T-helper 1 cell treated with Interleukin-12 subunit alpha and Interleukin-12 subunit beta and Interleukin-4 antibody, amounts not matched to agents 30 μg/mL and 1 μg/mL, for 36 hours (primary cell): Measurements from ENCODE around the gene ADAMTS14.

Source experiments
- H3K27ac Mint-ChIP-seq: one replicate; pipeline ENCODE4 v1.8.0; 2021; ENCODE audit warnings: mild to moderate bottlenecking, mixed read lengths
- H3K27me3 Mint-ChIP-seq: one replicate; pipeline ENCODE4 v1.8.0; 2021; ENCODE audit warnings: low read depth, mixed read lengths
- H3K36me3 Mint-ChIP-seq: one replicate; pipeline ENCODE4 v1.8.0; 2021; ENCODE audit warnings: low read depth, mixed read lengths
- H3K4me1 Mint-ChIP-seq: one replicate; pipeline ENCODE4 v1.8.0; 2021; ENCODE audit warnings: low read depth, mixed read lengths
- H3K4me3 Mint-ChIP-seq: one replicate; pipeline ENCODE4 v1.8.0; 2021; ENCODE audit warnings: mild to moderate bottlenecking, moderate library complexity, mixed read lengths
- H3K9me3 Mint-ChIP-seq: one replicate; pipeline ENCODE4 v1.8.0; 2021; ENCODE audit warnings: mixed read lengths

ADAMTS14 gene

GRCh38 chr10:70705121-70705861 lies 33.0 kb downstream of the ADAMTS14 start:
- Mint-ChIP-seq H3K4me3 (no peak overlapping the region), H3K27me3 (no peaks in the 10 kb centered on the region), H3K36me3 (no peaks in the 10 kb centered on the region), H3K27ac (no peak overlapping the region), H3K9me3 (no peaks in the 10 kb centered on the region), H3K4me1 (no peaks in the 10 kb centered on the region)

GRCh38 chr10:70711177-70711576 lies 38.9 kb downstream of the ADAMTS14 start:
- Mint-ChIP-seq H3K4me1 (no peaks in the 10 kb centered on the region), H3K27ac (no peak overlapping the region), H3K4me3 (no peak overlapping the region), H3K36me3 (no peaks in the 10 kb centered on the region), H3K9me3 (no peaks in the 10 kb centered on the region), H3K27me3 (no peaks in the 10 kb centered on the region)

- H3K4me3 Mint-ChIP-seq = no peak overlapping the region
- no peaks in the 10 kb centered on the region for H3K4me1 Mint-ChIP-seq
- H3K27ac Mint-ChIP-seq = no peak overlapping the region
- H3K36me3 Mint-ChIP-seq = no peaks in the 10 kb centered on the region
- H3K27me3 Mint-ChIP-seq = no peaks in the 10 kb centered on the region
- H3K9me3 Mint-ChIP-seq = no peaks in the 10 kb centered on the region
Measured at GRCh38 chr10:70711911-70712310, 39.6 kb downstream of the ADAMTS14 start.

GRCh38 chr10:70714245-70714644 lies 41.9 kb downstream of the ADAMTS14 start:
- Mint-ChIP-seq H3K27me3 (no peaks in the 10 kb centered on the region), H3K4me3 (no peak overlapping the region), H3K36me3 (no peaks in the 10 kb centered on the region), H3K4me1 (no peaks in the 10 kb centered on the region), H3K9me3 (no peaks in the 10 kb centered on the region), H3K27ac (no peak overlapping the region)

GRCh38 chr10:70714951-70715350 lies 42.6 kb downstream of the ADAMTS14 start:
- no peak overlapping the region for H3K27ac Mint-ChIP-seq

GRCh38 chr10:70715853-70716795 lies 43.8 kb downstream of the ADAMTS14 start:
- Mint-ChIP-seq H3K36me3 (no peaks in the 10 kb centered on the region), H3K4me1 (no peaks in the 10 kb centered on the region), H3K4me3 (no peak overlapping the region), H3K27ac (no peak overlapping the region), H3K9me3 (no peaks in the 10 kb centered on the region), H3K27me3 (no peaks in the 10 kb centered on the region)

More at GRCh38 chr10:70714951-70715350, 42.6 kb downstream of the ADAMTS14 start:
- no peak overlapping the region for H3K4me3 Mint-ChIP-seq
- no peaks in the 10 kb centered on the region for H3K4me1 Mint-ChIP-seq
- no peaks in the 10 kb centered on the region for H3K36me3 Mint-ChIP-seq
- no peaks in the 10 kb centered on the region for H3K9me3 Mint-ChIP-seq
- H3K27me3 Mint-ChIP-seq = no peaks in the 10 kb centered on the region

GRCh38 chr10:70722820-70723424 lies 50.6 kb downstream of the ADAMTS14 start:
- no peak overlapping the region for H3K27ac Mint-ChIP-seq
- H3K4me3 Mint-ChIP-seq = no peak overlapping the region
- H3K36me3 Mint-ChIP-seq = no peaks in the 10 kb centered on the region
- no peaks in the 10 kb centered on the region for H3K4me1 Mint-ChIP-seq
- H3K27me3 Mint-ChIP-seq = no peaks in the 10 kb centered on the region
- H3K9me3 Mint-ChIP-seq = no peaks in the 10 kb centered on the region

GRCh38 chr10:70723771-70724170 lies 51.5 kb downstream of the ADAMTS14 start:
- Mint-ChIP-seq H3K4me3 (no peak overlapping the region), H3K36me3 (no peaks in the 10 kb centered on the region), H3K9me3 (no peaks in the 10 kb centered on the region), H3K27me3 (no peaks in the 10 kb centered on the region), H3K4me1 (no peaks in the 10 kb centered on the region), H3K27ac (no peak overlapping the region)

GRCh38 chr10:70726909-70727495 lies 54.7 kb downstream of the ADAMTS14 start:
- Mint-ChIP-seq H3K4me3 (no peak overlapping the region), H3K27ac (no peak overlapping the region), H3K36me3 (no peaks in the 10 kb centered on the region), H3K9me3 (no peaks in the 10 kb centered on the region), H3K27me3 (no peaks in the 10 kb centered on the region), H3K4me1 (no peaks in the 10 kb centered on the region)

GRCh38 chr10:70728328-70728727 lies 56.0 kb downstream of the ADAMTS14 start:
- Mint-ChIP-seq H3K36me3 (no peaks in the 10 kb centered on the region), H3K27me3 (no peaks in the 10 kb centered on the region), H3K4me3 (no peak overlapping the region), H3K4me1 (no peaks in the 10 kb centered on the region), H3K9me3 (no peaks in the 10 kb centered on the region), H3K27ac (no peak overlapping the region)

GRCh38 chr10:70729763-70730357 lies 57.6 kb downstream of the ADAMTS14 start:
- H3K9me3 Mint-ChIP-seq = no peaks in the 10 kb centered on the region

GRCh38 chr10:70730955-70731354 lies 58.6 kb downstream of the ADAMTS14 start:
- Mint-ChIP-seq H3K27me3 (no peaks in the 10 kb centered on the region), H3K4me3 (no peak overlapping the region), H3K27ac (no peak overlapping the region), H3K9me3 (no peaks in the 10 kb centered on the region), H3K4me1 (no peaks in the 10 kb centered on the region), H3K36me3 (no peaks in the 10 kb centered on the region)

More at GRCh38 chr10:70729763-70730357, 57.6 kb downstream of the ADAMTS14 start:
- H3K36me3 Mint-ChIP-seq = no peaks in the 10 kb centered on the region
- no peaks in the 10 kb centered on the region for H3K4me1 Mint-ChIP-seq
- H3K4me3 Mint-ChIP-seq = no peak overlapping the region
- H3K27me3 Mint-ChIP-seq = no peaks in the 10 kb centered on the region
- no peak overlapping the region for H3K27ac Mint-ChIP-seq

- Mint-ChIP-seq H3K4me3 (no peak overlapping the region), H3K27me3 (no peaks in the 10 kb centered on the region), H3K9me3 (no peaks in the 10 kb centered on the region), H3K4me1 (no peaks in the 10 kb centered on the region), H3K36me3 (no peaks in the 10 kb centered on the region), H3K27ac (no peak overlapping the region)
Measured at GRCh38 chr10:70732569-70732968, 60.3 kb downstream of the ADAMTS14 start.

- Mint-ChIP-seq H3K9me3 (no peaks in the 10 kb centered on the region), H3K27ac (no peak overlapping the region)
Measured at GRCh38 chr10:70733051-70733450, 60.7 kb downstream of the ADAMTS14 start.

More at GRCh38 chr10:70733051-70733450, 60.7 kb downstream of the ADAMTS14 start:
- Mint-ChIP-seq H3K4me3 (no peak overlapping the region), H3K27me3 (no peaks in the 10 kb centered on the region), H3K36me3 (no peaks in the 10 kb centered on the region), H3K4me1 (no peaks in the 10 kb centered on the region)
